Measurements from ENCODE around the gene RECQL5. TPM values are rescaled to one million over a fixed set of nuclear protein-coding genes. Genes with fewer than 3 reads are reported as not detected.
A peak's percentile ranks its signal among the peaks of the same experiment; 100 is the strongest.

RECQL5 gene
- total RNA-seq, 4 donors from 2014 or later = 23.2 to 51.9 (median 34.7) TPM

GRCh38 chr17:75611851-75612429, 55.0 kb downstream of the RECQL5 start:
- no peak for DNase-seq (ENCODE audit: low spot score in 2 of 2)
- Histone ChIP-seq H3K4me3 (no peak overlapping the region), H3K9me3 (no peaks in the 10 kb centered on the region), H3K27me3 (no peaks in the 10 kb centered on the region), H3K27ac (peak overlapping the region in 1 of 4 donors; percentile 71), H3K36me3 (peaks cover 0 to 91% (median 0%) of the 10 kb centered on the region in 3 donors), H3K4me1 (no peaks in the 10 kb centered on the region)
- TF ChIP-seq EP300 (IDR thresholded peaks at IDR 0.05) (no peak), POLR2A (IDR thresholded peaks at IDR 0.05) (no peak), CTCF (IDR thresholded peaks at IDR 0.05) (no peak)
- 89% methylated on average over 20 of the region's 20 CpGs for WGBS, 2 donors

- Histone ChIP-seq H3K27ac (peak overlapping the region in 1 of 4 donors; percentile 71), H3K4me3 (peak overlapping the region in 1 of 4 donors; percentile 11), H3K9me3 (no peaks in the 10 kb centered on the region), H3K27me3 (no peaks in the 10 kb centered on the region), H3K4me1 (no peaks in the 10 kb centered on the region), H3K36me3 (peaks cover 0 to 90% (median 0%) of the 10 kb centered on the region in 3 donors)
- 83 to 87% methylated on average over 22 to 23 of the region's 25 CpGs for WGBS, 2 donors
- no peak for DNase-seq (ENCODE audit: low spot score in 2 of 2)
- TF ChIP-seq EP300 (IDR thresholded peaks at IDR 0.05) = no peak
Observed at GRCh38 chr17:75610103-75610984, 56.6 kb downstream of the RECQL5 start.

- H3K4me1 ChIP-seq = peaks cover 0 to 14% (median 0%) of the 10 kb centered on the region in 4 donors
- TF ChIP-seq POLR2A (IDR thresholded peaks at IDR 0.05) (no peak), EP300 (IDR thresholded peaks at IDR 0.05) (no peak), CTCF (IDR thresholded peaks at IDR 0.05) (no peak)
- peaks cover 0 to 68% (median 0%) of the 10 kb centered on the region in 3 donors for H3K36me3 ChIP-seq
- H3K27me3 ChIP-seq = no peaks in the 10 kb centered on the region
- no peaks in the 10 kb centered on the region for H3K9me3 ChIP-seq
- no peak for DNase-seq (ENCODE audit: low spot score in 2 of 2)
- no peak overlapping the region for H3K4me3 ChIP-seq
- 84 to 87% methylated on average over 5 of the region's 5 CpGs for WGBS, 2 donors
- H3K27ac ChIP-seq = no peak overlapping the region
Observed at GRCh38 chr17:75607086-75607485, 59.9 kb downstream of the RECQL5 start.

- WGBS, 2 donors = 81 to 93% methylated on average over 13 to 15 of the region's 16 CpGs
- no peaks in the 10 kb centered on the region for H3K27me3 ChIP-seq
- no peaks in the 10 kb centered on the region for H3K9me3 ChIP-seq
- no peak overlapping the region for H3K27ac ChIP-seq
- no peak for DNase-seq (ENCODE audit: low spot score in 2 of 2)
- H3K4me1 ChIP-seq = peaks cover 0 to 21% (median 0%) of the 10 kb centered on the region in 4 donors
- TF ChIP-seq CTCF (IDR thresholded peaks at IDR 0.05) (no peak), EP300 (IDR thresholded peaks at IDR 0.05) (no peak), POLR2A (IDR thresholded peaks at IDR 0.05) (no peak)
- H3K4me3 ChIP-seq = no peak overlapping the region
- H3K36me3 ChIP-seq = peaks cover 0 to 55% (median 0%) of the 10 kb centered on the region in 3 donors
Observed at GRCh38 chr17:75605790-75606189, 61.2 kb downstream of the RECQL5 start.

GRCh38 chr17:75604034-75604695, 62.8 kb downstream of the RECQL5 start:
- no peak overlapping the region for H3K27ac ChIP-seq
- 71 to 78% methylated on average over 10 of the region's 12 CpGs for WGBS, 2 donors
- H3K4me1 ChIP-seq = peaks cover 0 to 21% (median 0%) of the 10 kb centered on the region in 4 donors
- no peak overlapping the region for H3K4me3 ChIP-seq
- no peak for DNase-seq (ENCODE audit: low spot score in 2 of 2)
- no peaks in the 10 kb centered on the region for H3K9me3 ChIP-seq
- no peaks in the 10 kb centered on the region for H3K27me3 ChIP-seq
- TF ChIP-seq EP300 (IDR thresholded peaks at IDR 0.05) = no peak
- TF ChIP-seq CTCF (IDR thresholded peaks at IDR 0.05) = no peak
- TF ChIP-seq POLR2A (IDR thresholded peaks at IDR 0.05) = no peak
- peaks cover 0 to 43% (median 0%) of the 10 kb centered on the region in 3 donors for H3K36me3 ChIP-seq

All from tibial nerve (tissue), 4 donors.